HG03159 (cell line): ENCODE data around the gene BTG2.

ENCODE experiments used
- ATAC-seq: cut with Tn5 transposase; IDR thresholded peaks from one replicate; pipeline ENCODE4 v1.9.1; 2021; ENCODE audit warnings: mild to moderate bottlenecking, moderate library complexity; ENCODE audit not compliant: unreplicated experiment

Gene BTG2

GRCh38 chr1:203276408-203276807 lies 28.9 kb upstream of the BTG2 start:
- no peak for ATAC-seq

- no peak for ATAC-seq
These were observed 28.3 kb upstream of the BTG2 start for GRCh38 chr1:203276916-203277545.

- ATAC-seq: no peak
These were observed 27.0 kb upstream of the BTG2 start for GRCh38 chr1:203278082-203278884.

- no peak for ATAC-seq
These were observed 26.4 kb upstream of the BTG2 start for GRCh38 chr1:203278885-203279406.

GRCh38 chr1:203280061-203280460 lies 25.3 kb upstream of the BTG2 start:
- ATAC-seq: no peak

- no peak for ATAC-seq
These were observed 24.3 kb upstream of the BTG2 start for GRCh38 chr1:203281033-203281432.

GRCh38 chr1:203281851-203282661 lies 23.3 kb upstream of the BTG2 start:
- ATAC-seq: no peak

- ATAC-seq: peak; percentile 24
These were observed 22.4 kb upstream of the BTG2 start for GRCh38 chr1:203282720-203283542.

- ATAC-seq: no peak
These were observed 21.7 kb upstream of the BTG2 start for GRCh38 chr1:203283597-203283996.

- no peak for ATAC-seq
These were observed 20.8 kb upstream of the BTG2 start for GRCh38 chr1:203284411-203285123.

- no peak for ATAC-seq
These were observed 18.9 kb upstream of the BTG2 start for GRCh38 chr1:203286161-203286984.

GRCh38 chr1:203287109-203287893 lies 18.0 kb upstream of the BTG2 start:
- peak; percentile 43 for ATAC-seq

- ATAC-seq: no peak
These were observed 17.4 kb upstream of the BTG2 start for GRCh38 chr1:203287898-203288297.

- ATAC-seq: no peak
These were observed 16.9 kb upstream of the BTG2 start for GRCh38 chr1:203288400-203288799.

- peak; percentile 48 for ATAC-seq
These were observed 15.9 kb upstream of the BTG2 start for GRCh38 chr1:203289281-203289981.

GRCh38 chr1:203289982-203290260 lies 15.4 kb upstream of the BTG2 start:
- ATAC-seq: no peak

- peak; percentile 52 for ATAC-seq
These were observed 14.8 kb upstream of the BTG2 start for GRCh38 chr1:203290261-203291089.
